ENCODE data around the gene IMPA2.
A peak's percentile ranks its signal among the peaks of the same experiment; 100 is the strongest.

Gene IMPA2

GRCh38 chr18:11990539-11990938 is 9.2 kb downstream of the IMPA2 start:
- no peak overlapping the region for H3K4me3 ChIP-seq (replicated peaks; ENCODE audit: low read depth, low read length)
- no peak for TF ChIP-seq CTCF (IDR thresholded peaks at IDR 0.05; ENCODE audit: low read length, missing control alignments)
- no peak for DNase-seq (ENCODE audit: low read depth)

- DNase-seq (ENCODE audit: low read depth): no peak
- no peak overlapping the region for H3K4me3 ChIP-seq (replicated peaks; ENCODE audit: low read depth, low read length)
- TF ChIP-seq CTCF (IDR thresholded peaks at IDR 0.05; ENCODE audit: low read length, missing control alignments): no peak
Measured at GRCh38 chr18:11991021-11991795, 9.9 kb downstream of the IMPA2 start.

- H3K4me3 ChIP-seq (replicated peaks; ENCODE audit: low read depth, low read length): no peak overlapping the region
- DNase-seq (ENCODE audit: low read depth): no peak
- no peak for TF ChIP-seq CTCF (IDR thresholded peaks at IDR 0.05; ENCODE audit: low read length, missing control alignments)
Measured at GRCh38 chr18:11992096-11992790, 10.9 kb downstream of the IMPA2 start.

- DNase-seq (ENCODE audit: low read depth): no peak
- no peak for TF ChIP-seq CTCF (IDR thresholded peaks at IDR 0.05; ENCODE audit: low read length, missing control alignments)
- H3K4me3 ChIP-seq (replicated peaks; ENCODE audit: low read depth, low read length): no peak overlapping the region
Measured at GRCh38 chr18:11993264-11993916, 12.1 kb downstream of the IMPA2 start.

GRCh38 chr18:11994336-11994702 is 13.0 kb downstream of the IMPA2 start:
- H3K4me3 ChIP-seq (replicated peaks; ENCODE audit: low read depth, low read length): no peak overlapping the region
- TF ChIP-seq CTCF (IDR thresholded peaks at IDR 0.05; ENCODE audit: low read length, missing control alignments): no peak
- DNase-seq (ENCODE audit: low read depth): peak; percentile 88

GRCh38 chr18:11994703-11995444 is 13.6 kb downstream of the IMPA2 start:
- no peak overlapping the region for H3K4me3 ChIP-seq (replicated peaks; ENCODE audit: low read depth, low read length)
- no peak for TF ChIP-seq CTCF (IDR thresholded peaks at IDR 0.05; ENCODE audit: low read length, missing control alignments)
- DNase-seq (ENCODE audit: low read depth): no peak
